ENCODE data around the gene LGI1. TPM values are rescaled to one million over a fixed set of nuclear protein-coding genes. Genes with fewer than 3 reads are reported as not detected.

The LGI1 gene
- not detected in 2 replicates for total RNA-seq

DNA sequence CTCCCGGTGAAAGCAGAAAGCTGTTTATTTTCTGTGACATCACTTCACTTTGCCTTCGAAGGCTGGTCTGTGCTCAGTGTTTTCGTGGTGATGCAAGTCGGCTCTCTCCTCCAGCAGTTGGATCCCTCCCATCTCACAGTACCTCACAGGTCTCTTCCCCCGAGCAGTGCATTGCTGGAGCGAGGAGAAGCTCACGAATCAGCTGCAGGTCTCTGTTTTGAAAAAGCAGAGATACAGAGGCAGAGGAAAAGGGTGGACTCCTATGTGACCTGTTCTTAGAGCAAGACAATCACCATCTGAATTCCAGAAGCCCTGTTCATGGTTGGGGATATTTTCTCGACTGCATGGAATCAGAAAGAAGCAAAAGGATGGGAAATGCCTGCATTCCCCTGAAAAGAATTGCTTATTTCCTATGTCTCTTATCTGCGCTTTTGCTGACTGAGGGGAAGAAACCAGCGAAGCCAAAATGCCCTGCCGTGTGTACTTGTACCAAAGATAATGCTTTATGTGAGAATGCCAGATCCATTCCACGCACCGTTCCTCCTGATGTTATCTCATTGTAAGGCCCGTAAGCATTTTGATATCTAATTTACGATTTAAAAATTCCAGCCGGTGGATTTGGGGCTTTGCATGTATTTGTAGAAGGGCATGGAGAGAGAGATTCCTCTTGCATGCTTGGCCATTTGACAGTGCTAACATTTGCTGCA lies at the start of gene LGI1:
Gene LGI1 (plus strand): TSS at position 136 of the 707 bp plus-strand sequence. CDS start 209 bp downstream, at position 345.
- no peak for DNase-seq (ENCODE audit: low read depth in 2 of 2)

DNA sequence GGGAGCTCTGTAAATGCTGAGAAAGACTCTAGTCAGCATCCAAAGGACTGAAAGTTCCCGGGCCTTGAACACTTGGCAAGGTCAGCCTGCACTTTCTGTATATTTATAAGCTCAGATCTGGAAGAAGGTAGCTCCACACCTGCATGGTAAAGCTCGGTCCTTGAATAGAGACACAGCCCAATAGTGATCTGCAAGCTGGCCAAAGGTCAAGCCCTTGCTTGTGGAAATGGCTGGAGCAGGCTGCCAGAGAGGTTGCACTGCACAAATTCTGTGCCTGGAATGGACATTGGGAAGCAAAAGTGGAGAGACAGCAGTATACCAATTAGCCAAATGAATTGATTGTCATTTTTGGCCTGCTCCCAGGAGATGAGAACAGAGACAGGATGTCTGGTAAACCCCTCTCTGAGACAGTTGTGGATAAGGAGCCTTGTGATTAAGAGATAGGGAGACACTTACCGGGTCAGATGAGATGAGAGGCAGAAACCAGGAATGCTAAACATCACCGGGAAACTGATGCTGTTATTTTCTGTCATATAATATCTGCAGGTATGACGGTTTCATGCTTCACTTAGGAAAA lies 47.3 kb upstream of the LGI1 start:
- DNase-seq (ENCODE audit: low read depth in 2 of 2): no peak

DNA sequence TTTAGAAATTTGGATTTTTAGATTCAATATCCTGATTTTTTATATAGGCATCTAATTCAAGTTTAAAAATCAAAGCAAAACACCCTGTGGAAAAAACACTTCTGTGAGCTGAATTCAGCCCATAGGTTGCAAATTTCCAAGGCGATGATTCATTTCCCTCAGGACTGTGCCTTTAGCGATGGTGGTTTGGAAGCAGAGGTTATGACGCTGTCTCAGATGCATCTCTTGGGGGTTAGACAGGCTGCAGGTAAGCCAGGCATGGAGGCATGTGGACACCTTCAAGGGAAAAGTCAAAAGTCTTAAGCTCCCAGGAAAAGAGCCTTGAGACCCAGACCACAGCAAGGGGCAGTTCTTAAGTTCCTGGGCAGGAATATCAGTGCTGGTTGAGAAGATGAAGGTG lies 45.8 kb upstream of the LGI1 start:
- no peak for DNase-seq (ENCODE audit: low read depth in 2 of 2)

DNA sequence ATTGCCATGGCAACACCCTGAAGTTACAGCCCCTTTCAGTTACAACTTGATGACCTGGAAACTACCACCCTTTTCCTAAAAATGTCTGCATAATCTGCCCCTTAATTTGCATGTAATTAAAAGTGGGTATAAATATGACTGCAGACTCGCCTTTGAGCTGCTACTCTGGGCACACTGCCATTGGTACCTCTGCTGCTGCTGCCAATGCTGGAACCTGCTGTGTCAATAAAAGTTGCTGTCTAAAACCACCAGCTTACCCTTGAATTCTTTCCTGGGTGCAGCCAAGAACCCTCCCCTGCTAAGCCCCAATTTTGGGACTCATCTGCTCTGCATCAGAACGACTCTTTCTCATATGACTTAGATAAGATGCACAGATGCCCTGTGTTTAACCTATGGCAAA lies 45.1 kb upstream of the LGI1 start:
- no peak for DNase-seq (ENCODE audit: low read depth in 2 of 2)

GRCh38 chr10:93715345-93715744 lies 42.4 kb upstream of the LGI1 start:
- no peak for DNase-seq (ENCODE audit: low read depth in 2 of 2)

DNA sequence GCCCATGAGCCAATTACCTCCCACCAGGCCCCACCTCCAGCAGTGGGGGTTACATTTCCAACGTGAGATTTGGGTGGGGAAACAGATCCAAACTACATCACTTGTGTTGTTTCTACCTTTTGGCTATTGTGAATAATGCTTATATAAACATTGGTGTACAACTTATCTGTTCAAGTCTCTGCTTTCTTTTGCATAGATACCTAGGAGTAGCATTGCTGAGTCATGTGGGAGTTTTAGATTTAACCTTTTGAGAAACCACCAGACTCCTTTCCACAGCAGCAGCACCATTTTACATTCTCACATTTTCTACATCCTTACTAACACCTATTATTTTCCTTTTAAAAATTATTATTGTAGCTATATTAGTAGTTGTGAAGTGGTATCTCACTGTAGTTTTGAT lies 41.0 kb upstream of the LGI1 start:
- DNase-seq (ENCODE audit: low read depth in 2 of 2): no peak

DNA sequence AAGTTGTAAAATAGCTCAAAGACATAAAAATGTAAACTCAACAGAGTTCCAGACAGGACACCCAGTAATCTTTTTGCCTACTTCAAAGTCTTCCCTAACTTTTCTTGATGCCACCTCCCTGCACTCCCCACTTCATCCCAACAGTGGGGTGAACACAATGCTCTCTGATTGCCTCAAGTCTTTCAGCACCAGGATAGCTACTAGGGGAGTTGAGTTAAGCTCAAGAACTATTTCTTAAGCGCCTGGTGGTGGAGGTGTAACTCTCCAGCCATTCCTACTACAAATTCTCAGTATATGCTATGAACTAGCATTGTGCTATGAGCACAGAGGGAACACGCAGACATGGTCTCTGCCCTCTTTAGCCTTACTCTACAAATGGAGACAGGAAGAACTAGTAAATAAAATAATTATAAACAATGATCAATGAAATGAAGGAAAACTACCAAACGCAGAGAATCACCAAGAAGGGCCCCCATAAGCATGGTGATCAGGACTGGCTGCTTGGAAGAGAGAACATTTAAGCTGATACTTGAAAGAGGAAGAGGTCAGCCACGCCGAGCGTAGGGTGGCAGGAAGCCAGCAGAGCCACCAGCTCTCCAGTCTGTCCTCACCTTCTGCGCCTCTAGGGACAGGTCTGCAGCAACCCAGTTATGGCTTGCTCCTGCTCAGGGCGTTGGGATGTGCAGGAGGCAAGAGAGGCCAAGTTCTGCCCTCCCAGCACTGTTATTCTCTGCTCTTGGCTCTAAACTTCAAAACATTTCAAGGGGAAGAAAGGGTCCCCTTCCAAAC lies 38.6 kb upstream of the LGI1 start:
- no peak for DNase-seq (ENCODE audit: low read depth in 2 of 2)

GRCh38 chr10:93719901-93720300 lies 37.8 kb upstream of the LGI1 start:
- no peak for DNase-seq (ENCODE audit: low read depth in 2 of 2)

DNA sequence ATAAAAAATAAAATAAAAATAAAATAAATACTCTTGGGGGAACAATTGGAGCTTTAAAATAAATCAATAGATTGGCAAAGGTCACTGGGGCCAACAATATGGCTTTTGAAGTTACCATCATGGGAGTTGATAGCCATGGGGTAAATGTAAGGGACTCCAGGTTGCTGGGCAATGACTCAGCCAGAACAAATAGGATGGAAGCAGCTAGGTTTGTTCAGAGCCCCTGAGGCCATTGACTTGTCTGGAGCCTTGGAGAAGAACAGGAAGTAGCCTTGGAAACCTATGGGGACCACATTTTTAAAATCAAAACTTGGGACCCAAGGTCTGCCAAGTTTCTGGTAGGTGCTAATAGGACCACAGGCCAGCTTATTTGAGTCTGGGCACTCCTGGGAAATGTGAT lies 35.2 kb upstream of the LGI1 start:
- DNase-seq (ENCODE audit: low read depth in 2 of 2): no peak

DNA sequence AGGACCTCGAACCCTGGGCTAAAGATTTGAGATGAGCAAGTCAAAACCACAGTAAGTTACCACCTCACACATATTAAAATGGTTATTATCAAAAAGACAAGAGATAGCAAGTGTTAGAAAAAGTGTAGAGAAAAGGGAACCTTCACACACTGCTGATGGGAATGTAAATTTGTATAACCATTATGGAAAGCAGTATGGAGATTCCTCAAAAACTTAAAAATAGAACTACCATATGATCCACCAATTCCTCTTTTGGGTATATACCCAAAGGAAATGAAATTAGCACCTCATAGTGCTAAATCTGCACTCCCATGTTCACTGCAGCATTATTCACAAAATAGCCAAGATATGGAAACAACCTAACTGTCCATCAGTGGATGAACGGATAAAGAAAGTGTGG lies 34.6 kb upstream of the LGI1 start:
- no peak for DNase-seq (ENCODE audit: low read depth in 2 of 2)

DNA sequence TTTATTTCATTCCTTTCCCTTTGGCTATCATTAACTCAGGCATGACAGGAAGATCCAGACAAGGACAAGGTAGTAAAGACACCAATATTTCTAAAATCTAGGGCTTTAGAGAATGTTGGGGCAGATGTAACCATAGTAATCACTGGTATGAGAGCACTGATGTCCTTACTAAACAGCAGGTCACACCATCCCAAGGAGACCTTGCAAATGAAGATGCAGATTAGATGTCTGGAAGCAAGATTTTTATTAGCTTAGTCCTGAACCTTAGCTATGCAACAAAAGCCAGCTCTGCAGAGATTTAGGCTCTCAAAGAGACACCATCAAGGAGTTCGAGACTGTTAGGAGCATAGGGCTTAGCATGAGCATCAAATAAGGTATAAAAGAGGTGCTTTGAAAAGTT lies 31.7 kb upstream of the LGI1 start:
- DNase-seq (ENCODE audit: low read depth in 2 of 2): no peak

DNA sequence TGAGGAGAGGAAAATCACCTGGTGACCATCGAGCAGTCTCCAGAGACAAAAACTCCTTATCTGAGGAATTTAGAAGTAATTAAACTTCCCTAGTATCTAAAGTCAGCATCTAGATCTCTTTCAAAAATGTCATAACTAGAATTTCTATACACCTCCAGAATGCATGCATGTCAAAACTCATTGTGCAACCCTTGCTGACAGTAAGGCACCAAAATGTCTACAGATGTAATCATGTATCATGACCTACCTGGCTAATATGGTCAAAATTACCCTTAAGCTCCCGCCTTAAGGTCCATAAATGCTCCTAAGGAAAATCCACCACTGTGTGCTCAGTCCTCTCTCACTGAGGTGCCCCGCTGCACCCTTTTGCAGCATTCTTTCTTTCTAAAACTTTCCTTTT lies 16.4 kb upstream of the LGI1 start:
- DNase-seq (ENCODE audit: low read depth in 2 of 2): no peak

DNA sequence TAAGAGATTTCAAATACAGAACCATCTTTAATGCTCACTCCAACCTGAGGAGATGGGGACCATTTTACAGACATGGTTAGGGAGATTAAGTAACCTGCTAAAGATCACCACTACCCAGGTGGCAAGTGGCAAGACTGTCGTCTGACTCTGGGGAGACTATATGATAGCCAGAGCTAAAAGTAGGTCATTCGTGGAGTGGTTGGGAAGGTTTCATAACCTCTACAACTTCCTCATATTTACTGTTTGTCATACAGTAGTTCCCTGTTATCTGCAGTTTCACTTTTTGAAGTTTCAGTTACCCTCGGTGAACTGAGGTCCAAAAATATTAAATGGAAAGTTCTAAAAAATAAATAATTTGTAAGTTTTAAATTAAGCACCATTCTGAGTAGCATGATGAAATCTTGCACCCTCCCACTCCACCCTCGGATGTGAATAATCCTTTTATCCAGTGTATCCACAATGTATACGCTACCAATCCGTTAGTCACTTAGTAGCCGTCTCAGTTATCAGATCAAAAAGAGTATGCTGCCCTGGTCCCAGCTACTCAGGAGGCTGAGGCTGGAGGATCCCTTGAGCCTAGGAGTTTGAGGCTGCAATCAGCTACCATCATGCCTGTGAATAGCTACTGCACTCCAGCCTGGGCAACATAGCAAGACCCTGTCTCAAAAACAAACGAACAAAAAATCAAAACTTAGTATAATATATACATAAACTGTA lies 14.9 kb upstream of the LGI1 start:
- no peak for DNase-seq (ENCODE audit: low read depth in 2 of 2)

GRCh38 chr10:93745408-93746065 lies 12.2 kb upstream of the LGI1 start:
- peak in 1 of 2 donors; percentile 8 for DNase-seq (ENCODE audit: low read depth in 2 of 2)

GRCh38 chr10:93746844-93747284 lies 10.9 kb upstream of the LGI1 start:
- no peak for DNase-seq (ENCODE audit: low read depth in 2 of 2)

DNA sequence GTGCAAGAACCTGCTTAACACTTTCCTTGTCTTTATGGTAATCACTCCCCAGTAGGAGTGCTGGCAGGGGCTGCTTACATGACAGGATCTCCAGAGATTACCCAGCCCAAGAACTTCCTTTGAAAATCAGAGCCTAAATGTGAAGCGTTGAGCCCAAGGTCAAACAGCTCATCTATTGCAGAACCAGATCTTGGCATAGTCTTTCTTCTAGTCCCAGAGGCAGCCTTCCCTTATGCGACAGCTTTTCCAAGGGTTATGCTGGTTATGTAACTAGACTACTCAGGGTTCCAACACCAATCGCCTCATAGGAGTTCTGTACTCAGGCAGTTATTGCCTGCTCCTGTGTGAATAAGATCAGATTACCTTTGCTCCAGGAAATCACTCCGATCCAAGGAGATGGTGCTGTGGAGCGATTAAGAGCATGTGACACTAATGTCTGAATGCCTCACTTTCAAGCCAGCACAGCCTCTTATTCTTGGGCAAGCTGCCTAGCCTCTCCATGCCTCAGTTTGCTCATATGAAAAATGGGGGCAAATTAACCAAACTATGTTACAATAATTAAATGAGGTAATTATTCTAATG lies 8.4 kb upstream of the LGI1 start:
- no peak for DNase-seq (ENCODE audit: low read depth in 2 of 2)

DNA sequence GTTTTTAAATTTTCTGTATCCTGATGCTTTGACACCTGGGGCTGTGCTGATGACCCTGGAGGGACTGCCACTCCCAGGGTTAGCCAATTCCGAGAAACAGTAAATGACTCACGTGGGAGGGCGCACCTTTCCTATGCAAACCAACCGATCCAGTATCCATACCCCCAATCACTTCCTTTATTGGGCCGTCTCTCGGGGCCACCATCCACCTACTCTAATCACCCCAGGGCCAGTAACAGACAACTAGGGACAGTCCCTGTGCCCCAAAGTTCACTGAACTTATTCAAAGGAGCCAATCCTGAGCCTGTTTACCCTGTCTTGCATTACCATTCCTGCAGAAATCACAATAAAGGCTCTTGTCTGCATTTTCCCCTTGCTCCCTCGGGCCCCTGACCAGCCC lies 6.6 kb upstream of the LGI1 start:
- no peak for DNase-seq (ENCODE audit: low read depth in 2 of 2)

DNA sequence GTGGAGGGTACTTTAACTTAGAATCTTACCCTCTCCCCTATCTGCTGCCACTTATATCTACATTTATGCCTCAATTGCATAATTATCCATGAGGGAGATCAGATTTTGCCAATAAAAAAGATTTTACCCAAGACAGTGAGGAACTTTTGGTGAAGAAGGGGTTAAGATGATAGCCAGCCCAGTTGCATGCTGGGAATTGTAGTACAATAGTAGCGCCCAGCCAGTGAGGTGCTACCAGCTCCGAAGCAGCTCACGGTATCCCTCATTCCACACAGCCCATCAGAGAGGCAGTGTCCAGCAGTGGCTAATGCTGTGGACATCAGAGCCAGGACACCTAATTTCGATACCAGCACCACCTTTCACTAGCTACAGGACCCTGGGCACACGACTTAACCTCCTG lies 5.9 kb upstream of the LGI1 start:
- peak; percentile 5 to 21 for DNase-seq (ENCODE audit: low read depth in 2 of 2)

- DNase-seq (ENCODE audit: low read depth in 2 of 2): no peak
Observed at GRCh38 chr10:93752761-93753160, 5.0 kb upstream of the LGI1 start.

DNA sequence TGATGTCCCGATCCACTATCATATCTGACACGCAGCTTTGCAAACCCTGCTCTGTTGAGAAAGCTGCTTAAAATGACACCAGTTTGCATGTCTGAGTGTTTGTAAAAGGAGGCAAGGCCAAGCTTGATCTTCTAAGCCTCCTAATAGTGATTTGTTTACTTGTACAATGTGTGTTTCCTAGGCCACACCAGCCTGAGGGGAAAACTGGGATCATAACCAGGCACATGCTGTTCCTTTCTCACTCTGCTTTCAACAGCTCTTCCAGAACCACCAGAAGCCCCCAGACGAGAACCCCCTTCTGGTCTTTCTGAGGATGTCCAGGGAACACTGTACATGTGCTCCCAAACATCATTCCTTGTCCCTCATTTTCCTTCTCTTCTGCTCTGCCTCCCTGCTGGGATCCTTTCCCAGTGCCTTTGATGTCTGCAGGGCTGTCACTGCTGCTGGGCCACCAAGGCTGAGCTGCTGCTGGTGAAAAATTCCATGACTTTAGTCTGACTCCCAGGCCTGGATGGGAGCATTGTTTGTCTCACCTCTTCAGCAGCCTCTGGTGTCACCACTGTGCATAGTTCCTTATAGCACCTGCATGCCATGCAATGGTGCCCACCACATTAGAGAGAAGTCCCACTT lies 4.0 kb upstream of the LGI1 start:
- DNase-seq (ENCODE audit: low read depth in 2 of 2): no peak

GRCh38 chr10:93754761-93755160 lies 3.0 kb upstream of the LGI1 start:
- DNase-seq (ENCODE audit: low read depth in 2 of 2): no peak

Measured in dermis microvascular lymphatic vessel endothelial cell (primary cell).